Astrocyte of the hippocampus (primary cell): ENCODE data around the gene GCGR.
"Not testable (repeated sequence)": the region's sequence is repeated elsewhere in the genome, so short reads cannot be mapped to it uniquely, and the experiment has no call there.

Experiments
- DNase-seq: peaks from one replicate; pipeline ENCODE4 v3.0.0; 2011; ENCODE audit warnings: low read depth, low spot score

The GCGR gene

DNA sequence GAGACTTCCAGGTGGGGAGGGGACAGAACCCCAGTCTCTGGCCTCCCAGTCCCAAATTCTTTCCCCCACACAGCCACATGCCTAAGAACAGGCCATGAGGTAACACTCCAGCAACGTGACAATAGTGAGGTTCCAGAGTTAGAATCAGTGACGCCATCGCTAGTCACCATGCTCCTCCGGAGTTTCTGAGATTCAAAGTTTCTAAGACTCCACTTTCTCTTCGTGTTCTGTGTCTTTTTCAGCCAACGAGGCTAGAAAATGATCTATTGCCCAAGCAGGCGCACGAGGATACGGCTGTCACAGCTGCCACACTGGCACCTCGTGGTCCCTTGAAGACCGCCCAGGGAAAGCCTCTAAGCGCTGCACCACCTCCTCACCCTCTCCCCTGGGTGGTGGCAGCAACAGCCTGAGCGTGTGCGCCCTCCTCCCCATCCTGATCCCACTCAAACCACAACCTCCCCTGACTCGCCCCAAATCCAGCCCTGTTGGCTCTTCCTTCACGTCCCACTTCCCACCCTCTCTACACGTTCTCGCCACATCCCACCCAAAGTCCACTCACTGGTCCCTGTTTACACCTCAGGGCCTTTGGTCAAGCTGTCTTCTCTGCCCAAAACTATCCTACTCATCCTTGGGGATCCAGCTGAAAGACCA lies 28.1 kb downstream of the GCGR start:
- DNase-seq, result peak; percentile 36

DNA sequence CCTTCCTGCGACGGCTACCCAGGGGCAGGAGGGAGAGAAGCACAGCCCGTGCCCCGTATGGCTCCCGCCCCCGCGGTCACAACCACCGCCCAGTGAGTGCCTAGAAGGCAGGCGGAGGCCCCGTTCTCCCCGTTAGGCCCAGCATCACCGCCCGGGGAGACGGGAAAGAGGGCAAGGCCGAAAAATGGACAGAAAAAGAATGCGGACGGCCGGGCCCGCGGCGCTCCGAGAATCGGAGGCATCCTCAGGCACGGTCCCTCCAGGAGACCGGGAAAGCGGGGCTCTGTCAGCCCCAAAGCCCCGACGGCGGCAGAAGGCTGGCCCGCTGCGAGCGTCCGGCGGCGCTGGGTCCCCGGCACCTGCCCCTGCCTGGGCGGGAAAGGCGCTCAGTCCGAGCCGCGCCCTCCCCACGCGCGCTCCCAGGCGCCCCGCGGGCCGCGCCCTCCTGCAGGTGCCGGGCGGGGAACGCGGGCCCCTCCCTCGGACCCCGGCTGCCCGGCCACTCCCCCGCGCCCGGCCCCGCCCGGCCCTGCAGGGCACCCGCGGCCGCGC lies 28.7 kb downstream of the GCGR start:
- DNase-seq, result peak; percentile 55

DNA sequence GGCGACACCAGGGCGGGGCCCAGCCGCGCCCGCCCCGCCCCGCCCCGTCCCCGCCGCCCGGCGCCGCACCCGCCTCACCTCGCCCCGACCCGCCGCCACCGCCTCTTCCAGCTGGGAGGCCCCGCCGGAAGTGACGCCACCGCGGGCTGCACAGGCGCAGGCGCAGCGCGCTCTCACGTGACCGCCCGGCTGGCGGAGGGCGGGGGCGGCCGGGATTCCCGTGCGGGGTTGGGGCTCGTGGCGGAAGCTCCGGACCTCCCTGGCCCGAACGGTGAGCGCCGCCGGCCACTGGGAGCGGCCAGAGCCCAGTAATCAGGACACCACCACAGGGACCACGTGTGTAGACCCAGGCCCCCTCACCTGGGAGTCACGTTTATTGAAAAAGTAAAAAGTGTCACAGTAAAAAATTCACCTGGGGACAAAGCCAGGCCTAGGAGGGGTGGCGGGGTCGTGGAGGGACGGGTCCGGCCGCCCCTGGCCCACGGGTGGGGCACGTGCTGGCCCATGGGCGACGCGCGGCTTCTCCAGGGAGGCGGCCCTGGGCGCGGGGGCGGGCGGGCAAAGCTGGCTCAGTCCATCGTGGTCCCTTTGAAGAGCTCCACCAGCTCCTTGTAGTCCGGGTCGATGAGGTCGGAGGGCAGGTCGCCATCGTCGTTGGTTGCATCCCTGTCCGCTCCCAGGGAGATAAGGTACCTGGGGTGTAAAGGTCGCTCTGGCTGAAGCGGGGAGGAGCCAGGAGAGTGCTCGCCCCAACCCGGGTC lies 29.4 kb downstream of the GCGR start, which contains the start of gene MCRIP1:
Gene MCRIP1 (minus strand): TSS at position 132 of the 761 bp plus-strand sequence. CDS start 8,785 bp downstream, outside the sequence.
- peak; percentile 99 for DNase-seq

DNA sequence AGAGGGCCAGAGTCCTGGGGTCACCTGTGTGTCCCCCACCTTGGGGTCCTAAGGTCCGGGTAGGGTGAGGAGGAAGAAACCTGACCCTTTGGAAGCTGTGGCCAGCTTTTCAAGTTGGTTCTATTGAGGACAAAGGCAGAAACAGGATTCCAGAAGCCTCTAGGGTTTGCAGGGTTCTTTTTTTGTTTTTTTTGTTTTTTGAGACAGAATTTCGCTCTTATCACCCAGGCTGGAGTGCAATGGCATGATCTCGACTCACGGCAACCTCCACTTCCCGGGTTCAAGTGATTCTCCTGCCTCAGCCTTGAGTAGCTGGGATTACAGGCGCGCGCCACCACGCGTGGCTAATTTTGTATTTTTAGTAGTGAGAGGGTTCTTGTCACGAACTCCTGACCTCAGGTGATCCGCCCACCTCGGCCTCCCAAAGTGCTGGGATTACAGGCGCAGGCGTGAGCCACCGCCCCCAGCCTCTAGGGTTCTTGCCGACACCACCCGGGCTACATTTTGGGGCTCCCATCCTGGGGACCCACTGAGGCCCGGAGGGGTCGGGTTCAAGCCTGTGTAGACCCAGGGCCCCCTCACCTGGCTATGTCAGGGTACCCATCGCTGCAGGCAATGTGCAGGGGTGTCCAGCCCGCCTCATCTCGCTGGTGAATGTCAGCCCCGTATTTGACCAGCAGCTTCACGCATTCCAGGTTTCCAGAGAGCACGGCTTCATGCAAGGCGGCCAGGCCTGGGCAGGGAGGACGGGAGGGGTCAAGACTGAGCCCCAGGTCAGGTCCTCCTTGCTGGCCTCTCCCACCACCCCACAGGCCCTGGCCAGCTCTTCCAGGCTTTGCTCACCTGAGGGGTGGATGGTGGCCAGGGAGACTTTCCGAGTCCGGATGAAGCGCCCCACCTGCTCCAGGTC lies 30.2 kb downstream of the GCGR start:
- DNase-seq, result no peak

DNA sequence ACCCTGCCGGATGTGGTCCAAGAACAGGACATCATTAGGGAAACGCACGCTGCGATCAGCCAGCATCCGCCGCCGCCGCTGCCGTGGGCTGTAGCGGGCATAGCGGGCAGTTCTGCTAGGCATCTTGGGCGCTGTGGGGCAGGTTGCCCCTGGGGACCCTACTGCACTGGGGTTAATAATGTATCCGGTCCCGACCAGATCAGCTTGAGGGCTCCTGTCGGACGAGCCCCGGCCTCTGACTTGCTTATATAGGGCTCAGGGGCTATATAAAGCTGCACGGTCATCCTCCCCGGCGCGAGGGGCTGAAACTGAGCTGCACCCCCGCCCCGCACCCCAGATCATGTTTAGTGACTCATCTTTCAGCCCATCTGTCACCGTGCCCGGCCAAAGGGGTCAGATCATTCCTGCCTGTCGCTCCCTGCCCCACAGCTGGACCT lies 30.9 kb downstream of the GCGR start, which contains the start of gene PPP1R27:
Gene PPP1R27 (minus strand): TSS at position 220 of the 437 bp plus-strand sequence. CDS start 97 bp downstream, at position 123.
- DNase-seq, result no peak

DNA sequence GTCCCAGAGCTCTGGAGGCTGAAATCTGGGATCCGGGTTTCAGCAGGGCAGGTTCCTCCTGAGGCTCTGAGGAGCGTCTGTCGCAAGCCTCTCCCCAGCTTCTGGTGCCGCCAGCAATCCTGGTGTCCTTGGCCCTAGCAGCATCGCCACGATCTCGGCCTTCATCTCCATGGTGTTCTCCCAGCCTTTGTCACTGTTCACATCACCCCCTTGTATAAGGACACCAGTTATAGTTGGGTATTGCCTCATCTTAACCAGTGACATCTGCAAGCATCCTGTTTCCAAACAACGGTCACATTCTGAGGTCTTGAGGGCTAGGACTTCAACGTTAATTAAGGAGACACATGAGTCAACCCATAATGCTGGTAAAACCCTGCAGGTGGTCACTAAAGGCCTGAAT lies 33.7 kb downstream of the GCGR start:
- no peak for DNase-seq

DNA sequence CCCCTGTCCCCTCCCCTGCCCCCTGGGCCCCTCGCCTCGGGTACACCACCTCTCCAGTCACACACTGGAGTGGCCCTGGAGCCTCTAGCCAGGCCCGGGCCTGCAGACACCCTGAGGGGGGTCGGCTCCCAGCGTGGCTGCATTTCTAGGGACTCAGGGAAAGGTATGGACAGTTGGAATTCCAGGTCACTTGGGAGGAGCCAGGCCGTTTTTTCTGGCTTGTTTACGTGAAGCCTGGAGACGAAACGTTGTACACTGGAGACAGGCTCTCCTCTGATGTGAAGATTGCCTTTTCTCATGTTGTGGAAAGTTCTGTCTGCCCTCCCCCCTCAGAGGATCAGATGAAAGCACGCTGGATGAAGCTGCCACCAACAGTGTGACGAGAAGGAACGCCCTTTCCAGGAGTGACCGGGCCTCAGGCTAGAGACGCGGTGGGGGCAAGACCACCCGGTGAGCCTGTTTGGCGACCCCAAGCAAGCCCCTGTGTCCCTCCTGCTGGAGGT lies 34.9 kb downstream of the GCGR start:
- no peak for DNase-seq

DNA sequence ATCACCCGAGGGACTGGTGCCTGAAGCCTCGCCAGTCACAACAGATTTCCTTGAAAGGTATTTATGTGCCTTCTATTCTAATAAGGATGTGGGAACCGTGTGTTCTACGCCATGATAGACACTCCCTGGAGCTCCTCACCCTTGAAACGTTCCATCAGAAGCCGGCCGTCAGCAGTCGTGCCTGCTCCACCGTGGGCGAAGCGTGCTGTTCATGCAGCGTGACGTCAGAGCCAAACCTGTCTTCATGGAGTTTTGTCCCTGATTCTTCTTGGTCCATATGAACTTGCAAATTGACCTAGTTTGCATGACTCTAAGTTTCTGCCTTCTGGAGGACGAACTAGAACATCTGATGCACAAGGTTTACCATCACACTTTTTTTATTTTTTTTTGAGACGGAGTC lies 35.4 kb downstream of the GCGR start:
- DNase-seq, result no peak

DNA sequence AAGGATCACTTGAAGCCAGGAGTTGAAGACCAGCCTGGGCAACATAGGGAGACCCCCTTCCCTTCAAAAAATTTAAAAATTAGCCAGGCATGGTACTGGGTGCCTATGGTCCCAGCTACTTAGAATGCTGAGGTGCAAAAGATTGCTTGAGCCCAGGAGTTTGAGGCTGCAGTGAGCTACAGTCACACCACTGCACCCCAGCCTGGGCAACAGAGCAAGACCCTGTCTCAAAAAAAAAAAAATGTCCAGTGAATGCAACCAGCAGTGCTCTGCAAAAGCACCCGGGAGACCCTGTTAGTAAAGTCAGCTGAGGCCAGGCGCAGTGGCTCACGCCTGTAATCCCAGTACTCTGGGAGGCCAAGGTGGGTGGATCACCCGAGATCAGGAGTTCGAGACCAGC lies 36.1 kb downstream of the GCGR start:
- DNase-seq, result not testable (repeated sequence)

DNA sequence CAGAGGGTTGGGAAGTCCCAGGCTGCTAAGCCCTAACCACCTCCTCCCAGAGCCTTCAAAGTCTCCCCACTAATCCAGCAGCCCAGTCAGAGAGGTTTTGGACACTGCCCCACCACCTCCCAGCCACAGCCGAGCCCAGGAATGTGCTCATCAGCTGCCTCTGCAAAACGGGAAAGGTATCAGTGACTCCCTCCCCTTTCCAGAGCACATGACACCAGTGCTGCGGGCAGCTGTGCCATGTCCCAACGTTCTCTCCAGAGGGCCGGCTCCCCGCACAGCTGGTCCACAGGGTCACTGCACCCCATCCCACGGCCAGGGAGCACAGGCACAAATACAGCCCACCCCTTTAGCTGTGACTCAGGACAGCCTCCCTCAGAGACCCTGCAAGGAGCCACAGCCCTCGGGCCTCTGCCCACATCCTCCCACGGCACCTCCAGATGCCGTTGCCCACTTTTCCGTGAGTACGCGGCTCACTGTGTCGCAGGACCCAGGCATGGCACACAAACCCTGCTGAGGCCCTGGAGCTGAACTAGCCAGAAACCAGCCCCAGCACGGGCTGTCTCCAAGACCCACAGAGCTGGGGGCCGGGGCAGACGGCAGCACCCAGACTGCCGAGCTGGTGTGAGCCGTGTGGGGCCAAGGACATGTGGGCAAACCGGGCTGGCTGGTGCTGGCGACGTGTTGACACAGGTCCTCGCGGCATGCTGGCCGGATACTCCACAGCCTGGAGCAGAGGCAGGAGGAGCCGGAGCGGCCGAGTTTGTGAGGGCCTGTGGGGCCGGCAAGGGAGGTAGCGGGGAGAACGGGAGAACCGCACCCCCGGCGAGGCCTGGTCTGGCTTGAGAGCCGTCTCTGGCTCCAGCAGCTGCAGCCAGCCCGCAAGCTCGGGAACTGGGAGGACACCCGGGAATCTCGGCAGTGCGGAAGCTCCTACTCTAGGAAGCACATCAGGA lies 37.2 kb downstream of the GCGR start:
- no peak for DNase-seq

DNA sequence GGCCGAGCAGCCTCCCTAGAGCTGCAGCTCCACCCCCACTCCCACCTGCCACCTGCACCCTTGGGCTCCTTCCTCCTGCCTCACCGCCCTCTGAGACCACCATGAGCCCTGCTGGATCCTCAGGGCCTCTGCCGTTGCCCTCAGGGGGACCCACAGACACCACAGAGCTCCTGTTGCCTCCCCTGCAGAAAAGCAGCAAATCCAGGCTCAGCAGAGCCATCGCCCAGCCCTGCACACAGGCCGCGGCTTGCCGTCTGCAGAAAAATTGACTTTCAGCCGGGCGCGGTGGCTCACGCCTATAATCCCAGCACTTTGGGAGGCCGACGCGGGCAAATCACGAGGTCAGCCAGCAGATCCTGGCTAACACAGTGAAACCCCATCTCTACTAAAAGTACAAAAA lies 37.9 kb downstream of the GCGR start:
- DNase-seq, result no peak

DNA sequence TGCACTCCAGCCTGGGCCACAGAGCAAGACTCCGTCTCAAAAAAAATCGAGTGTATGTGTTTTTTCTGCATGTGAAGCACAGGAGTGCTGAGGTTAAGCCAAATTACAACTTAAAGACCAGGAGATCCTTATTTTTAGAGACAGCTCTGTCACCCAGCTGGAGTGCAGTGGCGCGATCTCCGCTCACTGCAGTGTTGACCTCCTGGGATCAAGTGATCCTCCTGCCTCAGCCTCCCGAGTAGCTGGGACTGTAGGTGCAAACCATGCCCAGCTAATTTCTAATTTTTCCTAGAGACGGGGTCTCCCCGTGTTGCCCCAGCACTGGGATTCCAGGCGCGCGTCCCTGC lies 38.4 kb downstream of the GCGR start:
- no peak for DNase-seq

DNA sequence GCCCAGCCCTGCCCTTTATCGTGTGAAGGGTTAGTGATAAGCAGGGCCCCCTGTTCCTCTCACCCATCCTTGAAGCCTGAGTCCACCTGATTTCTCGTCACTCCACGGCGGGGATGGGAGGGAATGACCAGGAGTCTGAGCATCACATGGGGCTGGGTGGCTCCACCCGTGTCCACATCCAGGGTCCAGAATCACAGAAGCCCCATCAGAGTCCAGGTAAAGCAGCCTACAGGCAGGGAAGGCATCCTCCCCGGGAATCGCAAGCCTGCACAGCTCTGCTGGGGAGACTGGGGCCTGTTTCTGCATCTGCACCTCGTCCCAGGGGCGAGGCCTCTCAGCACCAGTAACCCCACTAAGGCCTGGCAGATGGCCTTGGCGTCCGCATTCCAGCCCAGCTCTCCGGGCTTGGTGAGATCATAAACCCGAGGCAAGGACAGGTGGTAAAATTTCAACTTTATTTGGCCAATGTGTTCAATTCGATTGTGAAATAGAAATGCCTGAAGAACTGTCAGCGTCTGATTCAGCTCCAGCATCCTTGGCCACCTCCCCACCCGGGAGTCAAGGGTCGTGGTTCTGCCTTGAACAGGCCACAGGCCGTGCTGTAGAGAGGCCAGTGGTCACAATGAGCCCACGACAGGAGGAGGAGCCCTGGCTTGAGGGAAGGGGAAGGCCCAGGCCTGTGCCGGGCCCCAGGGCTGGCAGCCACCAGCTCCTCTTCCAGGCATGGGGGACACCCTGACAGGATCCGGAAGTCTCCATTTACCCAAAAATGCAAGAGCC lies 39.0 kb downstream of the GCGR start:
- no peak for DNase-seq

DNA sequence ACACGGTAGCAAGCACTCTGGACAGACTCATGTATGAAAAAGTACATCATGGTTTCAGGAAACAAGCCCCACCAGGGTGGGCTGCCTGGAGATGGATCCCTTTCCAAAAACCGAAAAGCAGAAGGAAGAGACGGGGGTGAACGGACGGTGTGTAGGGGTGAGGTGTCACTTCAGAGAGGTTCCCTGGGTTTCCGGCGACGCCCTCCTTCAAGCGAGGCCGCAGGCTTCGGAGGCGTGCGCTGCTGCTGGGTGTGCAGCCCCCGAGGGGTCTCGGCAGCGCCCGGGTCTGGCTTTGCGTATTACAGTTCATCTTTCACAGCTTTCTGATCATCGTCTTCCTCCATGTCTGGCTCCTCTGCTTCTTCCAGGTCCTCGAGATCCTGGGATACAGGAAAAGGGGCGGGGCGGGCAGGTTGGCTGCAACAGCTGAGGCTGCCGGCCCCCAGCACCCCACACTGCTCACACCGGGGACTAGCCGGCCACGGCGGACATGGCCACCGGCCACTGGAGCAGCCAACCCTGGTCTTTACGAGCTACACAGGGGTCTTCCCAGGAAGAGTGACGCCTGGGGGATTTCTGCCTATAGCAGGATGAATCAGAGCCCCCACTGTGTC lies 39.9 kb downstream of the GCGR start:
- DNase-seq, result no peak

DNA sequence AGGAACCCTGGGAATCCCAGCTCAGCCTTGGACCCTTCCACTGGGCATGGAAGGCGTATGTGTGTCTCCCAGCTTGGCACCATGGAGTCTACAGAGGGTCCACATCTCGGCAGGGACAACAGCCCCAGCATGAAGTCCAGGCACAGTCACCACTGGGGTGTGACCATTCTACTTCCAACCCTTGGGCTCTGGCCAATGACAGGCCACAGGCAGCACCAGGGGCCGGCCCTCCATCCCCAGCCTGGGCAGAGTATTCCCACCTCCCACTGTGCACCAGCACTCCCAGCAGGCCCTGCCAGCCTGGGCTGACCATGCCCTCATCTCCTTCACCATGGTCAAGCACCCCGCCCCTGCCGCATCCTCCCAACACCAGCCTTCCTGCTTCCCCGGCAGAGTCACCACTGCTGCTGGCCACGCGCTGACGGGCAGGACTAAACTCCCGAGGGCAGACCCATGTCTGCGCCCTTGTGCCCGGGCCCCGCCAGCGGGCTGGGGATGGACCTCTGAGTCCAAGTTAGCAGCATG lies 40.4 kb downstream of the GCGR start:
- no peak for DNase-seq

DNA sequence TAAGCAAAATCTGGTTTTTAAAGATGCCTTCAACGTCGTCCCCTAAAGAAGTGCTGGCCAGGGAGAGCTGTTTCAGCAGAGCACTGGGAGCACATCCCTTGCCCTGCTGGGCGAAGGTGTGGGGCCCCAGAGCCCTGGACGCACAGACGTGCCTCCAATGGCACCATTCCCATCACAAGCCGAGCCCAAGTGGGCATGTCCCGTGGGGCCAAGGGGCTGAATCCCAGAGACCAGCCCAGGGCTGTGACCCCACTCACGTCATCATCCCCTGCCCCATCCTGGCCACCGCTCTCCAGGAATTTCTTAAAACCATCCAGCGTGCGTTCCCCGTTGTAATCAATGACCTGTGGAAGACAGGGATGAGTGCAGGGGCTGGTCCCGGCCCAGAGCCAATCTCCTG lies 40.9 kb downstream of the GCGR start:
- no peak for DNase-seq

DNA sequence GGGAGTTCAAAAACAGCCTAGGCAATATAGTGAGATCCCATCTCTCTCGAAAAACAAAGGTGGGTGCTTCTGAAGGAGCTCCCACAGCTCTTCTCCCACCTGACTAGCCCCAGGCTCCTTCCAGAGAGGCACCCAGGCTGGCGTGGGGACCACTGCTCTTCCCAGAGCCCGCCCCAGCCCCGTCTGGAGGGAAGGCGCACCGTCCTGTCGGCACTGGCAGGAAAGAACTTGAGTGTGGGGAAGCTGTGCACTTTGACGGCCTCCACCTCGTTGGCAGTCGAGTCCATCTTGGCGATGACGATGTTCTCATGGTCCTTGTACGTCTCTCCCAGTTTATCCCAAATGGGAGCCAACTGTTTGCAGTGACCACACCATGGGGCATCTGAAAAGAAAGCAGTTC lies 41.4 kb downstream of the GCGR start:
- no peak for DNase-seq

DNA sequence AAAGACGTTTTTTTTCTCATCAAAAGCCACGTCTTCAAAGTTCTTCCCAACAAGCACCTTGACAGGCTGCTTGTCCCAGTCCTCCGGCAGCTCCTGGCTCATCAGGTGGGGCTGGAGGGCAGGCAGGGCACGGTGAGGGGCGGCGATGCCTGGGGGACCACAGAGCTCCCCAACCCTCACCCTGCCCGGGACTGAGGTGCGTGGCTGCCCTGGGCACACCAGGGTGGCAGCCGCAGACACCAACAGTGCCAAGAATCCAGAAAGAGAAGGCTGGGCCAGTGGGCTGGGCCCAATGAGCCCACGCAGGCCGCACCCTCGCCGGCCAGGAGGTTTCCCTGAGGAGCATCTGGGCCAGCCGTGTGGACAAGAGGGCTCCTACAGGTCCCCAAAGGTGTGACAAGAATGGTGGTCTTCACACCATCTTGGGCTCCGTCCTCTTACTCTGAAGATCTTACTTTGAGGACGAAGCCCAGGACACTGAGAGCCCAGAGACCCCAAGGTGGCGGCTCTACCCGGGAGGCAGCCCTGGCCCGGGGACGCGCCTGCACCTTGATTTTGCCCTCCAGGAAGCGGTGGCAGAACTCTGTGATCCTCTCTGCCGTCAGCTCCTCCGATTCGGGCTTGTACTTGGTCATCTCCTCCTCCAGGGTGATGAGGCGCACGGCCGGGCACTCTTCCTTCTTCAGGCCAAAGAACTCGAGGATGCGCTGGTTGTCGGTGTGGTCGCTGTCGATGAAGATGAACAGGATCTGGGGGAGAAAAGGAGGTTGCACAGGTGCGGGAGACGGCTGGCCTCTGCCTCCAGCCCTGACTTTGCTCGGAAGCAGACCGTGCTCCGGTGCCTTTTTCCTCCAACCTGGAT lies 42.2 kb downstream of the GCGR start:
- no peak for DNase-seq
